ENCODE results near the gene MRPL55. TPM values are rescaled to one million over a fixed set of nuclear protein-coding genes. Genes with fewer than 3 reads are reported as not detected.

MRPL55 gene
- total RNA-seq, 1 experiment from 2014 or later: 57.1 TPM

- POLR2A ChIA-PET: interaction anchor here (1.3 kb wide), 1 partner anchor 22 kb away, joined by 3 read pairs; the partner anchor contains the start of gene ARF1
- ATAC-seq: no peak
Measured at GRCh38 chr1:228060458-228061190, 48.5 kb downstream of the MRPL55 start.

More at GRCh38 chr1:228060458-228061190, 48.5 kb downstream of the MRPL55 start:
- Histone ChIP-seq H3K4me1 (ENCODE audit: control insufficient read depth in 1 of 2, insufficient read depth in 2 of 2, low read length in 2 of 2) (peaks cover 0 to 12% of the 10 kb centered on the region in 2 experiments; a peak in 2 of 4 replicates), H3K9me3 (ENCODE audit: control insufficient read depth in 1 of 2, insufficient read depth in 1 of 2, low read depth in 1 of 2, low read length in 2 of 2) (no peaks in the 10 kb centered on the region), H2AFZ (ENCODE audit: low read depth, low read length, poor library complexity, severe bottlenecking) (no peak overlapping the region), H4K20me1 (ENCODE audit: insufficient read depth) (no peaks in the 10 kb centered on the region), H3K4me3 (replicated peaks in 1 of 2; ENCODE audit: low read depth in 1 of 2, low read length in 2 of 2) (no peak overlapping the region), H3K36me3 (ENCODE audit: control insufficient read depth in 1 of 2, insufficient read depth in 2 of 2, low read length in 2 of 2) (no peaks in the 10 kb centered on the region), H3K4me2 (ENCODE audit: low read length) (peak overlapping the region; percentile 51), H3K27ac (ENCODE audit: low read depth, low read length) (no peak overlapping the region; the same call in 1 of the 2 replicates), H3K9ac (ENCODE audit: low read length) (no peak overlapping the region), H3K9me2 (ENCODE audit: insufficient read depth) (no peaks in the 10 kb centered on the region), H3K27me3 (ENCODE audit: insufficient read depth, low read length) (no peaks in the 10 kb centered on the region), H3K79me2 (ENCODE audit: insufficient read depth, low read length) (no peaks in the 10 kb centered on the region)
- ChIA-PET CTCF (no interaction called here), RAD21 (ENCODE audit: low non-redundant PET in 1 of 2, low total read pairs in 2 of 2, uncharacterized antibody in 2 of 2, unreplicated experiment in 2 of 2) (no interaction called here)
- no peak for DNase-seq (ENCODE audit: low read depth, low spot score)
- TF ChIP-seq SP1 (IDR thresholded peaks at IDR 0.05; ENCODE audit: low read depth) (no peak), POLR2AphosphoS5 (IDR thresholded peaks at IDR 0.05; ENCODE audit: low read depth, low read length) (no peak), EZH2 (IDR thresholded peaks at IDR 0.05) (no peak), SRF (IDR thresholded peaks at IDR 0.05; ENCODE audit: low read depth) (no peak), POLR2A (IDR thresholded peaks at IDR 0.05; ENCODE audit: borderline replicate concordance, extremely low read depth, insufficient read depth, insufficient read length) (no peak), FOSL1 (IDR thresholded peaks at IDR 0.05; ENCODE audit: low read depth) (no peak), ZFX (IDR thresholded peaks at IDR 0.05) (no peak), TCF7L2 (IDR thresholded peaks at IDR 0.05; ENCODE audit: borderline replicate concordance, extremely low read depth, insufficient read depth, insufficient read length) (no peak), RAD21 (IDR thresholded peaks at IDR 0.05; ENCODE audit: low read depth) (no peak), MAX (IDR thresholded peaks at IDR 0.05) (no peak), SIN3A (IDR thresholded peaks at IDR 0.05; ENCODE audit: low read depth) (no peak), CEBPB (IDR thresholded peaks at IDR 0.05; ENCODE audit: low read depth) (no peak)
- TF ChIP-seq, protein P1, sequence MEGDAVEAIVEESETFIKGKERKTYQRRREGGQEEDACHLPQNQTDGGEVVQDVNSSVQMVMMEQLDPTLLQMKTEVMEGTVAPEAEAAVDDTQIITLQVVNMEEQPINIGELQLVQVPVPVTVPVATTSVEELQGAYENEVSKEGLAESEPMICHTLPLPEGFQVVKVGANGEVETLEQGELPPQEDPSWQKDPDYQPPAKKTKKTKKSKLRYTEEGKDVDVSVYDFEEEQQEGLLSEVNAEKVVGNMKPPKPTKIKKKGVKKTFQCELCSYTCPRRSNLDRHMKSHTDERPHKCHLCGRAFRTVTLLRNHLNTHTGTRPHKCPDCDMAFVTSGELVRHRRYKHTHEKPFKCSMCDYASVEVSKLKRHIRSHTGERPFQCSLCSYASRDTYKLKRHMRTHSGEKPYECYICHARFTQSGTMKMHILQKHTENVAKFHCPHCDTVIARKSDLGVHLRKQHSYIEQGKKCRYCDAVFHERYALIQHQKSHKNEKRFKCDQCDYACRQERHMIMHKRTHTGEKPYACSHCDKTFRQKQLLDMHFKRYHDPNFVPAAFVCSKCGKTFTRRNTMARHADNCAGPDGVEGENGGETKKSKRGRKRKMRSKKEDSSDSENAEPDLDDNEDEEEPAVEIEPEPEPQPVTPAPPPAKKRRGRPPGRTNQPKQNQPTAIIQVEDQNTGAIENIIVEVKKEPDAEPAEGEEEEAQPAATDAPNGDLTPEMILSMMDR (IDR thresholded peaks at IDR 0.05 in 2 of 3, conservative IDR thresholded peaks at IDR 0.05 in 1 of 3; ENCODE audit: borderline replicate concordance in 1 of 3, insufficient read depth in 1 of 3, low read depth in 2 of 3, low read length in 2 of 3): no peak
- no TSS peak for BruUV-seq (replicated peaks)
- intact Hi-C loops (cut with micrococcal nuclease): no loop called here

All from HCT116 (cell line).